Activated T-cell treated with anti-CD3 and anti-CD28 coated beads, Interleukin-2, amount 50 U/mL, for 48 hours (primary cell): Measurements from ENCODE around the gene SHC2.
"Not testable (repeated sequence)": the region's sequence is repeated elsewhere in the genome, so short reads cannot be mapped to it uniquely, and the experiment has no call there.

Experiments used
- DNase-seq, 2 experiments: peaks; one replicate each; pipeline ENCODE4 v3.0.0-alpha.2; 2020

Gene SHC2

DNA sequence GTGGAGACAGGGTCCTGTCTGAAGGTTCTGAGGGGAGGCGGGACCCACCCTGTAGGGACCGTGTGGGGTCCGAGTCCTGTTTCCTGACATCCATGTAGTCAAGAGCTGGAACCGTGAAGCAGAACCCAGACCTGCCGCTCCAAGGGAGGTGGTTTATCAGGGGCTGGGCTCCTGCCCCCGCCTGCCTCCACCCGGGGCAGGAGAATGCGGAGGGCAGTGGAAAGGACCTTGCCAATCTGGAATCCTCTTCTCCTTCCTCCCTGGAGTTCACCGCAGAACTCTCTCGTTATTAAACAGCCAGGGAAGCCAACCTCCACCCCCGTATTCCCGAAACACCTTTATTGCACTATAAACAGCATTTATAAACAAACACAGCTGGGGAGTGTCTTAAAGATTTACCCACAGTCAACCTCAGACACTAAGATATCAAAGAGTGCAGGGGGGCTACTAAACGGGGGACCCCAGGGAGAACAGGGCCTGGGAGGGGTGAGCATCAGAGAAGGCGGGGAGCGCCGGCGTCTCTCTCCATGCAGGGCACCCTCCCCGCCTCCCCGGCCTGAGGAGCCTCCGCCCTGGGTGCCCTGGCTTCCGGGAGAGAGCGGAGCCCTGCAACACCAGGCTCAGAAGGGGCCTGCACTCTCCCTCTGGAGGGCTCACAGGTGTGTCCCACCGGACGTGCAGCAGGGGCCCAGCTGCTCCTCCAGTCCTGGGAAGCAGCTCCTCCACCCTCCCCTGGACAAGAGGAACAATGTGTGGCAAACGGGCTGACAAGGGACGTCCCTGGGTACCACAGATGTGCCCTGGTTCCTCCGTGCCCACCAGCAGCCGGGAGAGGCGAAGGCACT lies 55.5 kb downstream of the SHC2 start:
- DNase-seq, result no peak

GRCh38 chr19:403221-404027 lies 57.4 kb downstream of the SHC2 start:
- no peak for DNase-seq

- DNase-seq, result no peak
Observed at GRCh38 chr19:402786-403185, 58.0 kb downstream of the SHC2 start.

- DNase-seq, result no peak
Observed at GRCh38 chr19:401866-402511, 58.8 kb downstream of the SHC2 start.

DNA sequence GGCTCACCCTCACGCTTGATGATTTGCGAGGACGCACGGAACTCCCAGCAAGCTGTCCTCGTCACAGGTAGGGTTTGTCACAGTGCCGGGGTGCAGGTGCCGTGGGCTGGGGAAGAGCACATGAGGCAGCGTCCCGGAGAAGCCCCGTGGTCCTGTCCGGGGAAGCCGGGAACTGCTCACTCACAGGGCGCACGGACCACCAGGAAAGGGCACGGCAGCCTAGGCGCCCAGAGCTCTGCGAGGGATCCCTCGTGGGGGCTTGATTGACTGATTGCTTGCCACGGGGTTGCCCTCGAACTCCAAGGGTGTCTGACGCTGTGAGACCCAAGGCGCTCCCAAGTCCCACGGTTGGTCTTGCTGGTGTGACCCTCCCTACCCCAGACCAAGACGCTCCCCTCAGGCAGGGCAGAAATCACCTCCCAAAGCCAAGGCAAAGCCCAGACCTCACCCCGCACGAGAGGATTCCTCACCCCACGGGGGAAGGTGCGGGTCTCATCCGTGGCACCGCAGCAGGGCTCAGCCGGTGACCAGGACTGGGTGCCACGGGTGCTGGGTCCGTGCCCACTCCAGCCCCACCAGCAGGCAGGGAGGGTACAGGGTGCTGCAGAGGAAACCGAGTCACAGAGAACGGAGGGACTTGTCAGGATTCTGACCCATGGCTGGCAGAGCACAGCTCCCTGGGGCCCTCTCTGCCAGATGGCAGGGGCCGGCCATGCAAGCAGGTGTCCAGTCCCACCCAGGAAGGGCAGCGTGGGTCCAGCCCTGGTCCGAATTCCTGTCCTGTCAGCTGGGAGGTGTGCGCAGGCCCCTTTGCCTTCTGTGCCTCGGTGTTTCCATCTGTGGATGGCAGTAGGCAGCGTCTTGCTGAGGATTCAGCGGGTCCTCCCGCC lies 59.6 kb downstream of the SHC2 start:
- DNase-seq, result no peak

GRCh38 chr19:399370-399769 lies 61.5 kb downstream of the SHC2 start:
- no peak for DNase-seq

GRCh38 chr19:398719-399118 lies 62.1 kb downstream of the SHC2 start:
- no peak for DNase-seq

DNA sequence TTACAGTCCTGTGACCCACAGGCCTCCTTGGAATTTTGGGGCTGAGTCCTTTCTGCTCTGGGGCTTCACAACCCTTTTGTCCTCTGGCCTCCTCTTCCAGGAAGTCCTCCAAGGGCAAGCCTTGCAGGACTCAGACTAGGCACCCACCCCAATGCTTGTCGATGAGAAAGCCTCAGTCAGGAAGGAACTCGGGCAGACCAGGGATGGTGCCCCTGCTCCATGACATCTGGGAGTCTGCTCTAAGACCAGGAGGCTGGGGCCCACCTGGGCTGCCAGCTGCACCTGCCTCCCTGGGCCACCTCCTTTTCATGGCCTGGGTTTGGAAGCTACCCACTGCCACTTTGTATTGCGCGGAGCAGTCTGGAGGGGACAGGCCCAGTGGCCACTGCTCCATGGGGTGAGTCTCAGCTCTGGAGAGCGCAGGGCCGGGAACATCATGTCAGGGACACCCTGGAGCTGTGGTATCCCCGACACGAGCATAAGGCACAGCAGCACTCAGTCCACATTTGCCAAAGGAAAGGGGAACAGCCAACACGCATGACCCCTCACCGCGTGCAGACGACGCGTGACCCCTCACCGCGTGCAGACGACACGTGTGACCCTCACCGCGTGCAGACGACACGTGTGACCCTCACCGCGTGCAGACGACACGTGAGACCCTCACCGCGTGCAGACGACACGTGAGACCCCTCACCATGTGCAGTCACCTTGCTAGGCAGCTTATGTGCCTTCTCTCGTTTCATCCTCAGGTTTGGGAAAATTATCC lies 62.7 kb downstream of the SHC2 start:
- DNase-seq, result no peak

DNA sequence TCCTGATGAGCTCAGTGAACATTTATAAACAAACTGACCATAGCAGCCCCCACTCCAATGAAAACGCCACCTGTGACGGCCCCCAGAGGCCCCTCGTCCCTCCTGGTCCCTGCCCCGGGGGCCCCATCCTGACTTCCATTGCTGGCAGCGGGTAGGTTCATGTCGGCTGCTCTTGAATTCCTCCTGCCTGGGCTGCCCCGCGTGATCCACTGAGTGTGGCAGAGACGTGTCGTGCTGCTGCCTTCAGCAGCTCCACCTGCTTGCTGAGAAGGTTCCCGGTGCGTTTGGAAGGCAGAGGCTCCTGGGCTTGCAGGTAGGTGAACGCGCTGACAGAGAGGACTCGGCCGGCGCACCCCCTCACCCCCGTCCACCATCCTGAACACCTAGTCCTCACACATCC lies 63.5 kb downstream of the SHC2 start:
- no peak for DNase-seq

- no peak for DNase-seq
Observed at GRCh38 chr19:395467-395866, 65.4 kb downstream of the SHC2 start.

- not testable (repeated sequence) for DNase-seq
Observed at GRCh38 chr19:394857-395256, 66.0 kb downstream of the SHC2 start.

- DNase-seq, result not testable (repeated sequence)
Observed at GRCh38 chr19:393560-393959, 67.3 kb downstream of the SHC2 start.

DNA sequence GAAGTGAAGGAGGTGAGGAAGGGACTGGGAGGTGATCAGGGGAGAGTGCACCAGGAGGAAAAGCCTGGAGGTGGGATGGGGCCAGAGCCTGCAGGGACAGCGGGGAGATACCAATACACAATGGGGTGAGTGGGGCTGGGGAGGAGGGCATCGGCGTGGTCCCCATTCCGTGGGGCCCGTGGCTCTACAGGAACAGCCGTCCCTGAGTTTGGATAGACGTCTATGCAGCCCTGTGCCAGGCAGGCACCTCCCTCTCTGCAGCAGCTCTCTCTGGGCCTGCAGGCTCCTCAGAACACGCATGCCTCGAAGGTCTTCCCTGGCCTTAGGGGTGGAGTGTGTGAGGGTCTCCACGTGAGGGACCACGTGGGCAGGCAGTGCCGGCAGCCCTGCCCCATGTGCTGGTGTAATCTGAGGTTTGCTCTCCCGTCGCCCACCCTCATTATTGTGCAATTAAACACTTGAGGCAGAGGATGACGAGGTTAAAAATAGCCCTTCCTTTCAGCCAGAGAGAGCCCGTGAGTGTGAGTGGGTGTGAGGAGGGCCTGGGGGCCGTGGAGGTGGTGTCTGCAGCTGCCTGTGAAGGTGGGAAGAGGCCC lies 68.4 kb downstream of the SHC2 start:
- DNase-seq, result no peak

DNA sequence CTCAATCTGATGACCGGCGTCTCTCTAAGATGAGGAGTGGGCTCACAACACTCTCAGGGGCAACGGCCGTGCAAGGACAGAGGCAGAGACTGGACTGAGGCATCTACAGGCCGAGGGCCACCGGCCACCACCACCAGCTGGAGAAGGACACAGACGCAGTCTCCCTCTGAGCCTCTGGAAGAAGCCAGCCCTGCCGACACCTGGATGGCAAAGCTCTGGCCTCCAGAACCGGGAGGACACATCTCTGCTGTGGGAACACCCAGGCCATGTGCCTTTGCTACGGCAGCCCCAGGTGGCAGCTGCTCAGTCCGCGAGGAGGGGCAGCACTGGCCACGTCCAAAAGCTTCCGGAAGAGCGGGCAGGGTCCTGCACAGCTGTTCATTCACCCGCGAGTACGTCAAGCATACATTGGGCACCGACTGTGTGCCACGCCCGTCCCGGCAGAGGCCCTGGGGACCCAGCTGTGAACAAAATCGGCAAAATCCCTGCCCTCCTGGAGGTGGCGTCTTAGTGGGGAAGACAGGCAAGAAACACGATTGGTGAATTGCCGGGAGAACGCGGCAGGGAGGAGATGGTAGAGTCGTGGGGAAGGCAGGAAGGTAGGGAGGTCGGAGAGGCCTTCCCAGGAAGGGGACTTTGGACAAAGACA lies 69.0 kb downstream of the SHC2 start:
- DNase-seq, result no peak

DNA sequence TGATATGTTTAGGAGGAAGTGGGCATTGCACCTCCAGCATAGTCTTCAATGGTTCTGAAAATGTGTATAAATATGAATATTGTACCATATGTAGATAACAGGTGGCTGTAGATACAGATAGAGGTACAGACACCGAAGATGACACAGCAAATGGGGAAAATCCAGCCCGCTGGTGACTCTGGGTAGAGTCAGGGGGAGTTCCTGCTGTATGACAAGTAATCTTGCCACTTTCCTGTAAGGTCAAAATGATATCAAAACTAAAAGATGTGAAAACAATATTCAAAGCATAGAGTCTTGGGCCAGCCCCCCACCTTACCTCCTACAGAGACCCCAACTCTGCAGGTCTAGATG lies 69.7 kb downstream of the SHC2 start:
- DNase-seq, result no peak

DNA sequence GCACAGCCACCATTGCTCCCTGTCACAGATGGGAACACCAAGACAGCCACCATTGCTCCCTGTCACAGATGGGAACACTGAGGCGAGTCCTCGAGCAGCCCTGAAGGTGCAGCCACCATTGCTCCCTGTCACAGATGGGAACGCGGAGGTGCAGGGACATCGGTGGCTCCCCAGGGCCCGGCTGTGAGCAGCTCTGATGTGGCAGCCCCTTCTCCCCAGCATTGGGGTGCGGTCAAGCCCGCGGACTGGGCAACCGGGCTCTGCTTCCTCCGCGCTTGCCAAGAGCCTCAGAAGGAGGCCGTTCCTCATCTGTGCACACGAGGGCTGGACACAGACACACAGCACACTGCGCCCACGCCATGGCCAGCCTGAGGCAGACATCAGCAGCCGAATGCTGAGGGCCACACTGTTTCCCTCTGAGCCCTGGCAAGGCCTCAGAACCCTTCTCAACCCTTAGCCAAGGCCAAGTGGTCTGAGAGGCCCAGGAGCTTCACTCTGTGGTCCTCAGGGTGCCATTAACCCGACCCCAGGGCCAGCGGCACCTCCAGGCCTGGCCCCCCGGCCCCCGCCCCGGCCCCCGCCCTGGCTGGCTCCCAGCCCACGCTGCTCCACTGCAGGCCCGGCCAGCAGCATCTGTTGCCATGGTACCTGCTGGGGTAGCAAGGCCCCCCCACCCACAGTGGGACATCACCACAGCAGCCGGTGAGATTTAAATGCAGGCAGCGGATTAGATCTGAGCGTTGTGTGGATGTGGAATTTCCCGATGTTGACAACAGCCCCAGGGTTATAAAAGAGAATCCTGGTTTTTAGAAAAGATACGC lies 70.2 kb downstream of the SHC2 start:
- DNase-seq, result no peak

DNA sequence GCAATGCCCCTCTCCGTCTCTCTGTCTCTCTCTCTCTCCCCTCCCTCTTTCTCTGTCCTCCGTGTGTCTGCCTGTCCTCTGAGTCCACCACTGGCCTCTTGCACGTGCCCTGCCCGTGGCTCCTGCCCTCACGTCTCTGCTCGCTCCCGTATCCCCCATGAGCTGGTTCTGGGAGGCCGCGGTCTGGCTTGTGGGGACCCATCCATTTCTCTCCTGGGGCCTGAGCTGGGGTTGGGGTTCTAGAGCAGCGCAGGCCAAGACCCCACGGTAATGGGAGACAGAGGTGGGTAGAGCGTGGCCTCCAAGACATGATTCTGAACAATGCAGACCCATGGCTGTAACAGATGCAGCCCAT lies 70.9 kb downstream of the SHC2 start:
- no peak for DNase-seq

DNA sequence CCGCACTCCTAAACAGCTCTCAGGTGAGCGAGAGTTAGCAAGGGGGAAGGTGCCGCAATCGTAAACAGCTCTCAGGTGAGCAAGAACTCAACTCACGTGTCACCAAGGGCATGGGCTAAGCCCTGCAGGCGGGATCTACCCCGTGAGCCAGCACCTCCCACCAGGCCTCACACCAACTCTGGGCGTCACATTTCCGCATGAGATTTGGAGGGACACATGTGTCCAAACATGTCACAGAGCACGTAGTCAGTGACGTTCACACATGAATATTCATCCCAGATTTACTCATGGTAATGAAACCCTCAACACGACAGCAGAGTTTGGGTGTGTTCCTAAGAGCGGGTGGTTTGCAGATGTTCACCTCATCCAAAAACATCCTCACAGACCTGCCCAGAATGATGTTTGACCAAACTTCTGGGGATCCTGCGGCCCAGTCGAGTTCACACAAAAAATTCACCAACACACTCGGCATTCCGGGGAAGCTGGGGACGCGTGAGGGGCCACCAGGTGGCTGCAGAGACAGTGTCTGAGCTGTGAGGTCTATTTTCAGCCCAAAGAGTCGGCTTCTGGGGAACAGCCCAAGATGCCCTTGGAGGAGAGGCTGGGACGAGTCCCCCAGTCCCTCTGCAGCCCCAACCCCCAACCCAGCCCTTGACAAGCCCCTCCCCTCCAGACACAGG lies 71.4 kb downstream of the SHC2 start:
- DNase-seq, result no peak

DNA sequence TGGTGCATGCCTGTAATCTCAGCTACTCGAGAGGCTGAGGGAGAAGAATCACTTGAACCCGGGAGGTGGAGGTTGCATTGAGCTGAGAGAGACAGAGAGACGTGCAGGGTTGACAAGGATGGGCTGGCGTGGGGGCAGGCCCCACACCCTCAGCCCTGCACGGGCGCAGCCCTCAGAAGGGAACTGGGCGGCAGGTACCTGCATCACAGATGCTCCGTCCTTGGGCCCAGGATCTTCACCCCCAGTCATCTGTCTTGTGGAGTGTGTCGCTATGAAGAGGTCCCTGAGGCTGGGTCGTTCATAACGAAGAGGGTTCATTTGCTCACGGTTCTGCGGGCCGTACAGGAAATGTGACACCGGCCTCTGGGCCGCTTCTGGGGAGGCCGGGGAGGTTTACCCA lies 72.1 kb downstream of the SHC2 start:
- no peak for DNase-seq

DNA sequence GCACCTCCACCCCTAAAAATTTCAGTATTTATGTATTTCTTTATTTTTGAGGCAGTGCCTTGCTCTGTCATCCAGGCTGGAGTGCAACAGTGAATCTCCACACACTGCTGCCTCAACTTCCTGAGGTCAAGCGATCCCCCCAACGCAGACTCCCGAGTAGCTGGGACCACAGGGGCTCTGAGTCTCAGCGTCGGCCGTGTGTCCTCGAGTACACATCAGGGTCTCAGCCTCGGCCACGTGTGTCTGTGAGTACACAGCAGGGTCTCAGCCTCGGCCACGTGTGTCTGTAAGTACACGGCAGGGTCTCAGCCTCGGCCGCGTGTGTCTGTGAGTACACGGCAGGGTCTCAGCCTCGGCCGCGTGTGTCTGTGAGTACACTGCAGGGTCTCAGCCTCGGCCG lies 73.1 kb downstream of the SHC2 start:
- DNase-seq, result no peak
